Calu3 (cell line): ENCODE measurements around the gene SERPING1. TPM values are rescaled to one million over a fixed set of nuclear protein-coding genes. Genes with fewer than 3 reads are reported as not detected.

Experiments
- Bru-seq: library from RNA; stranded (reverse); fragments of 400-500 nt; gene quantifications from one replicate; lab custom pipeline; 2021; lab: Mats Ljungman, UMichigan
- BruChase-seq, 2 experiments: library from RNA; stranded (reverse); fragments of 400-500 nt; gene quantifications; one replicate each; lab custom pipeline; 2021; lab: Mats Ljungman, UMichigan
- BruUV-seq: library from RNA; stranded (reverse); fragments of 400-500 nt; replicated peaks from 2 replicates; lab custom pipeline; 2021; lab: Mats Ljungman, UMichigan
- CTCF ChIA-PET: fragments of 300-600 bp; sonication (Branson Sonifier 250); formaldehyde crosslinking; loops from one replicate; lab custom pipeline; 2022; ENCODE audit warnings: antibody characterized with exemption; lab: Charles Lee
- DNase-seq: peaks from one replicate; pipeline ENCODE4 v3.0.0; 2022
- H3K27ac Mint-ChIP-seq: one replicate; pipeline ENCODE4 v1.8.0; 2022; ENCODE audit warnings: mixed read lengths; ENCODE audit not compliant: unreplicated experiment
- H3K27me3 Mint-ChIP-seq: one replicate; pipeline ENCODE4 v1.8.0; 2022; ENCODE audit warnings: mixed read lengths; ENCODE audit not compliant: unreplicated experiment
- H3K36me3 Mint-ChIP-seq: one replicate; pipeline ENCODE4 v1.8.0; 2022; ENCODE audit warnings: mild to moderate bottlenecking, moderate library complexity, mixed read lengths; ENCODE audit not compliant: insufficient read depth, unreplicated experiment
- H3K4me1 Mint-ChIP-seq: one replicate; pipeline ENCODE4 v1.8.0; 2022; ENCODE audit warnings: mild to moderate bottlenecking, low read depth, mixed read lengths; ENCODE audit not compliant: unreplicated experiment
- H3K4me3 Mint-ChIP-seq: one replicate; pipeline ENCODE4 v1.8.0; 2022; ENCODE audit warnings: mild to moderate bottlenecking, low read depth, moderate library complexity, mixed read lengths; ENCODE audit not compliant: unreplicated experiment
- H3K9me3 Mint-ChIP-seq: one replicate; pipeline ENCODE4 v1.8.0; 2022; ENCODE audit warnings: low read depth, mixed read lengths; ENCODE audit not compliant: unreplicated experiment
- CTCF ChIP-seq: fragments of 200-600 bp; IDR thresholded peaks from one replicate; pipeline ENCODE4 v1.8.0; 2022; ENCODE audit warnings: antibody characterized with exemption; ENCODE audit not compliant: unreplicated experiment
- intact Hi-C: fragments of 100-400 bp; cut with micrococcal nuclease; formaldehyde crosslinking; loops from one replicate; pipeline ENCODE4 v1.10.0; 2022; ENCODE audit not compliant: unreplicated experiment
- long read RNA-seq: library from polyadenylated mRNA; stranded (forward); transcript quantifications from one replicate; pipeline ENCODE4 v2.0.0, GENCODE V29; 2022
- total RNA-seq: library from RNA; stranded (reverse); gene quantifications from 2 replicates; pipeline ENCODE4 v1.2.3, GENCODE V29; 2022

SERPING1 gene
- total RNA-seq (61.8 and 112 TPM in 2 replicates), Bru-seq, nascent RNA (percentile 58 among the genes with signal in this experiment), BruChase-seq, experiment 1, labeled RNA remaining after a 6-hour chase (percentile 63 among the genes with signal in this experiment), BruChase-seq, experiment 2, labeled RNA remaining after a 2-hour chase (percentile 42 among the genes with signal in this experiment)
- long read RNA-seq, transcript SERPING1-201 (8 exons, 2,002 nt) = major isoform, 88 of 164 reads
- long read RNA-seq, partial matches to known transcripts = 40 of 164 reads
- long read RNA-seq, other reads (novel, unspliced or antisense) = 34 of 164 reads

GRCh38 chr11:57597461-57597915, at the start of gene SERPING1:
TSS of gene SERPING1 (plus strand) at chr11:57597685. CDS start at chr11:57598271, 586 bp downstream.
- peak; percentile 18 for DNase-seq
- H3K36me3 Mint-ChIP-seq = peaks cover 8% of the 10 kb centered on the region
- peaks cover 27% of the 10 kb centered on the region for H3K4me1 Mint-ChIP-seq
- H3K9me3 Mint-ChIP-seq = no peaks in the 10 kb centered on the region
- H3K4me3 Mint-ChIP-seq = peak within 1 kb of the TSS; percentile 54
- no TSS peak for BruUV-seq
- H3K27ac Mint-ChIP-seq = no peak within 1 kb of the TSS
- intact Hi-C loops = no loop called here
- TF ChIP-seq CTCF = no peak
- peaks cover 29% of the 10 kb centered on the region for H3K27me3 Mint-ChIP-seq
- CTCF ChIA-PET = interaction anchor here (0.6 kb wide), 1 partner anchor 16 kb away, joined by 4 read pairs; no protein-coding TSS in a partner anchor

DNA sequence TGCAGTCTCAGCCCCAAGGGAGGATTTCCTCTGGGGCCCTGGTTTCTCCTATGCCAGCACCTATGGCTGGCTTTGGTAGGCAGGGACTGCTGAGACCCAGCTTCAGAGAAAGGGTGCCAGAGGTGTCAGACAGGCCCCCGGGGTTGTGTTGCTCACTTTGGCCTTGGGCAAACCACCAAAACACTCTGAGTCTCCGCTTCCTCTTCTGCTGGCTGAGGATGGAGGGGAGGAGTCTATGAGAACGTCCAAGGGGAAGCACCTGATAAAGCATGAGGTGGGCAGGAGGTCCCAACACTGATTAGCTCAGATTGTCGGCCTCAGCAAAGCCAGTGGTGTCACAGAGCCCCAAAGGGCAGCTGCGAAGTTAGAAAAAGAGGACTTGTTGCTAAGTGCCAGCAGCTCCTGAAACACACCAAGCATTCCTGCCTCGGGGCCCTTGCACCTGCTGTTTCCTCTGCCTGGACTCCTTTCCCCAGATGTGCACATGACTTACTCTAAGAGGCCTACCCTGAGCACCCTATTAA, 49.6 kb upstream of the SERPING1 start:
- no TSS peak for BruUV-seq
- H3K27ac Mint-ChIP-seq = no peak overlapping the region

GRCh38 chr11:57549983-57550382, 47.5 kb upstream of the SERPING1 start:
- no peak for DNase-seq
- no peak for TF ChIP-seq CTCF
- H3K9me3 Mint-ChIP-seq = no peaks in the 10 kb centered on the region
- no peaks in the 10 kb centered on the region for H3K27me3 Mint-ChIP-seq
- no TSS peak for BruUV-seq
- intact Hi-C loops = no loop called here
- no peak overlapping the region for H3K4me3 Mint-ChIP-seq
- H3K36me3 Mint-ChIP-seq = no peaks in the 10 kb centered on the region
- CTCF ChIA-PET = no interaction called here
- no peaks in the 10 kb centered on the region for H3K4me1 Mint-ChIP-seq
- H3K27ac Mint-ChIP-seq = no peak overlapping the region

More for the DNA sequence above, 49.6 kb upstream of the SERPING1 start:
- no peaks in the 10 kb centered on the region for H3K4me1 Mint-ChIP-seq
- no peak overlapping the region for H3K4me3 Mint-ChIP-seq
- H3K9me3 Mint-ChIP-seq = no peaks in the 10 kb centered on the region
- H3K27me3 Mint-ChIP-seq = peaks cover 9% of the 10 kb centered on the region
- no peak for DNase-seq
- CTCF ChIA-PET = interaction anchor here (1.5 kb wide), 1 partner anchor 93 kb away, joined by 3 read pairs; no protein-coding TSS in a partner anchor
- TF ChIP-seq CTCF = no peak
- H3K36me3 Mint-ChIP-seq = peaks cover 5% of the 10 kb centered on the region
- intact Hi-C loops = no loop called here

- Mint-ChIP-seq H3K9me3 (no peaks in the 10 kb centered on the region), H3K4me3 (no peak overlapping the region), H3K36me3 (peaks cover 4% of the 10 kb centered on the region), H3K4me1 (no peaks in the 10 kb centered on the region), H3K27me3 (no peaks in the 10 kb centered on the region), H3K27ac (no peak overlapping the region)
- CTCF ChIA-PET = no interaction called here
- DNase-seq = no peak
- TSS peak; percentile 76 for BruUV-seq
- intact Hi-C loops = no loop called here
- TF ChIP-seq CTCF = no peak
Observed at GRCh38 chr11:57551941-57552340, 45.5 kb upstream of the SERPING1 start.
